DOHH2 (cell line): Measurements from ENCODE around the gene CEP85L.

Source experiments
- CTCF ChIP-seq: fragments of 200-600 bp; sonication (generic); IDR thresholded peaks from one replicate; pipeline ENCODE4 v1.5.1; 2014; ENCODE audit warnings: antibody characterized with exemption, mild to moderate bottlenecking, low read depth, low read length; ENCODE audit not compliant: poor library complexity, severe bottlenecking
- EZH2phosphoT487 ChIP-seq: fragments of 200-600 bp; sonication (generic); IDR thresholded peaks from 2 replicates; pipeline ENCODE4 v1.6.1; 2017; ENCODE audit warnings: borderline replicate concordance, mild to moderate bottlenecking, antibody characterized with exemption, low read length, moderate library complexity, mixed read lengths

- TF ChIP-seq EZH2phosphoT487 (no peak), CTCF (no peak)
Measured at GRCh38 chr6:118586746-118587485, 64.5 kb downstream of the CEP85L start.
